Astrocyte (in vitro differentiated cells and primary cell): ENCODE results near the gene REP15. TPM values are rescaled to one million over a fixed set of nuclear protein-coding genes. Genes with fewer than 3 reads are reported as not detected.

ENCODE experiments used
- DNase-seq: peaks from one replicate; pipeline ENCODE4 v3.0.0-alpha.2; 2010; ENCODE audit warnings: low read depth
- FAIRE-seq: peaks from 2 replicates; lab custom pipeline; 2011; peaks lifted over from hg19 to GRCh38; lab: Jason Lieb, UNC
- H2AFZ ChIP-seq: 2 replicates; pipeline ENCODE4 v1.6.0; 2012; ENCODE audit warnings: low read depth, low read length, inconsistent platforms
- H3K27ac ChIP-seq: 2 replicates; pipeline ENCODE4 v1.5.1; 2011; ENCODE audit warnings: low read depth, low read length, inconsistent platforms
- H3K27me3 ChIP-seq: 2 replicates; pipeline ENCODE4 v1.6.0; 2011; ENCODE audit warnings: low read length, inconsistent platforms; ENCODE audit not compliant: insufficient read depth
- H3K36me3 ChIP-seq: 2 replicates; pipeline ENCODE4 v1.5.1; 2011; ENCODE audit warnings: low read length, inconsistent platforms; ENCODE audit not compliant: insufficient read depth
- H3K4me1 ChIP-seq: 2 replicates; pipeline ENCODE4 v1.5.1; 2011; ENCODE audit warnings: low read length, inconsistent platforms; ENCODE audit not compliant: insufficient read depth
- H3K4me2 ChIP-seq: 2 replicates; pipeline ENCODE4 v1.6.0; 2012; ENCODE audit warnings: low read length, inconsistent platforms
- H3K4me3 ChIP-seq: 2 replicates; pipeline ENCODE4 v1.5.1; 2011; ENCODE audit warnings: low read depth, mild to moderate bottlenecking, low read length, inconsistent platforms; ENCODE audit not compliant: insufficient read depth
- H3K79me2 ChIP-seq: 2 replicates; pipeline ENCODE4 v1.6.0; 2012; ENCODE audit warnings: mild to moderate bottlenecking, low read length, inconsistent platforms; ENCODE audit not compliant: insufficient read depth
- H3K9ac ChIP-seq: 2 replicates; pipeline ENCODE4 v1.6.0; 2012; ENCODE audit warnings: mild to moderate bottlenecking, low read length, inconsistent platforms
- H3K9me3 ChIP-seq: 2 replicates; pipeline ENCODE4 v1.5.1; 2012; ENCODE audit warnings: low read depth, mild to moderate bottlenecking, low read length, inconsistent platforms; ENCODE audit not compliant: insufficient read depth
- H4K20me1 ChIP-seq: 2 replicates; pipeline ENCODE4 v1.6.0; 2012; ENCODE audit warnings: low read length, inconsistent platforms; ENCODE audit not compliant: insufficient read depth
- H3K27ac Mint-ChIP-seq: one replicate; pipeline ENCODE4 v1.8.0; 2021; ENCODE audit warnings: mild to moderate bottlenecking, mixed read lengths; ENCODE audit not compliant: unreplicated experiment
- H3K27me3 Mint-ChIP-seq: one replicate; pipeline ENCODE4 v1.8.0; 2021; ENCODE audit warnings: low read depth, mixed read lengths; ENCODE audit not compliant: unreplicated experiment
- H3K36me3 Mint-ChIP-seq: one replicate; pipeline ENCODE4 v1.8.0; 2021; ENCODE audit warnings: low read depth, mixed read lengths; ENCODE audit not compliant: unreplicated experiment
- H3K4me1 Mint-ChIP-seq: one replicate; pipeline ENCODE4 v1.8.0; 2021; ENCODE audit warnings: low read depth, mixed read lengths; ENCODE audit not compliant: unreplicated experiment
- H3K4me3 Mint-ChIP-seq: one replicate; pipeline ENCODE4 v1.8.0; 2021; ENCODE audit warnings: mild to moderate bottlenecking, moderate library complexity, mixed read lengths; ENCODE audit not compliant: unreplicated experiment
- H3K9me3 Mint-ChIP-seq: one replicate; pipeline ENCODE4 v1.8.0; 2021; ENCODE audit warnings: mild to moderate bottlenecking, mixed read lengths; ENCODE audit not compliant: unreplicated experiment
- CTCF ChIP-seq: IDR thresholded peaks from 2 replicates; pipeline ENCODE4 v1.5.1; 2011; ENCODE audit warnings: low read depth, mild to moderate bottlenecking, inconsistent platforms, low read length, moderate library complexity; ENCODE audit not compliant: insufficient read depth
- EZH2 ChIP-seq: IDR thresholded peaks from 2 replicates; pipeline ENCODE4 v1.6.1; 2012; ENCODE audit warnings: mild to moderate bottlenecking, low read length, inconsistent platforms; ENCODE audit not compliant: insufficient read depth
- total RNA-seq: library from RNA; stranded (reverse); gene quantifications from 2 replicates; pipeline ENCODE4 v1.2.1, GENCODE V29; 2021

Gene REP15
- total RNA-seq, 1 donor from 2014 or later: 3.8 TPM

GRCh38 chr12:27688671-27689070 lies 7.6 kb upstream of the REP15 start:
- Histone ChIP-seq H3K9ac (no peak overlapping the region), H3K79me2 (no peaks in the 10 kb centered on the region), H3K9me3 (no peaks in the 10 kb centered on the region), H3K4me2 (no peak overlapping the region), H3K36me3 (peaks cover 61% of the 10 kb centered on the region), H2AFZ (no peak overlapping the region), H4K20me1 (no peaks in the 10 kb centered on the region), H3K4me1 (no peaks in the 10 kb centered on the region), H3K27ac (no peak overlapping the region), H3K27me3 (no peaks in the 10 kb centered on the region), H3K4me3 (no peak overlapping the region)
- H3K4me3 Mint-ChIP-seq: no peak overlapping the region
- TF ChIP-seq CTCF: no peak
- H3K4me1 Mint-ChIP-seq: no peaks in the 10 kb centered on the region
- H3K27ac Mint-ChIP-seq: no peak overlapping the region
- H3K9me3 Mint-ChIP-seq: no peaks in the 10 kb centered on the region
- no peak for DNase-seq
- no peak for FAIRE-seq
- H3K36me3 Mint-ChIP-seq: peaks cover 26% of the 10 kb centered on the region
- no peaks in the 10 kb centered on the region for H3K27me3 Mint-ChIP-seq

GRCh38 chr12:27689558-27690180 lies 6.6 kb upstream of the REP15 start:
- Mint-ChIP-seq H3K27ac (no peak overlapping the region), H3K36me3 (peaks cover 29% of the 10 kb centered on the region), H3K9me3 (no peaks in the 10 kb centered on the region), H3K27me3 (no peaks in the 10 kb centered on the region), H3K4me3 (no peak overlapping the region), H3K4me1 (no peaks in the 10 kb centered on the region)
- H3K4me2 ChIP-seq: no peak overlapping the region
- H3K9ac ChIP-seq: no peak overlapping the region
- no peak overlapping the region for H3K4me3 ChIP-seq
- H3K79me2 ChIP-seq: no peaks in the 10 kb centered on the region
- H2AFZ ChIP-seq: no peak overlapping the region
- no peaks in the 10 kb centered on the region for H4K20me1 ChIP-seq
- TF ChIP-seq EZH2 (no peak), CTCF (no peak)
- FAIRE-seq: no peak
- DNase-seq: no peak
- no peaks in the 10 kb centered on the region for H3K27me3 ChIP-seq
- H3K9me3 ChIP-seq: no peaks in the 10 kb centered on the region
- peaks cover 68% of the 10 kb centered on the region for H3K36me3 ChIP-seq
- H3K4me1 ChIP-seq: no peaks in the 10 kb centered on the region
- H3K27ac ChIP-seq: no peak overlapping the region

- Mint-ChIP-seq H3K27me3 (no peaks in the 10 kb centered on the region), H3K27ac (no peak overlapping the region), H3K9me3 (no peaks in the 10 kb centered on the region), H3K4me1 (no peaks in the 10 kb centered on the region), H3K36me3 (peaks cover 28% of the 10 kb centered on the region), H3K4me3 (no peak overlapping the region)
- Histone ChIP-seq H2AFZ (no peak overlapping the region), H3K79me2 (no peaks in the 10 kb centered on the region), H3K9ac (no peak overlapping the region), H3K27ac (no peak overlapping the region), H3K27me3 (no peaks in the 10 kb centered on the region), H4K20me1 (no peaks in the 10 kb centered on the region), H3K4me1 (no peaks in the 10 kb centered on the region), H3K4me2 (no peak overlapping the region), H3K4me3 (no peak overlapping the region), H3K36me3 (peaks cover 57% of the 10 kb centered on the region), H3K9me3 (no peaks in the 10 kb centered on the region)
- TF ChIP-seq EZH2: no peak
- TF ChIP-seq CTCF: no peak
- DNase-seq: no peak
- FAIRE-seq: no peak
These were observed 2.8 kb upstream of the REP15 start for GRCh38 chr12:27693403-27693802.
